Epithelial cell of alveolus of lung (primary cell): Measurements from ENCODE around the gene BMPR1B. TPM values are rescaled to one million over a fixed set of nuclear protein-coding genes. Genes with fewer than 3 reads are reported as not detected.

Experiments used
- total RNA-seq: library from RNA; depleted of rRNA; stranded (reverse); fragments of >200 nt; gene quantifications from 2 replicates; pipeline ENCODE4 v1.2.1, GENCODE V29; 2015

BMPR1B gene
- total RNA-seq, result 1.0 and 3.4 TPM in 2 replicates

GRCh38 chr4:94757192-94758140 is at the start of gene BMPR1B:
BMPR1B (plus strand) TSS chr4:94757955; CDS start chr4:95104425, 346,470 bp downstream.

